DOHH2 (cell line): Measurements from ENCODE around the gene SNX20.

Experiments used
- H3F3A ChIP-seq: fragments of 200-600 bp; sonication (generic), shearing (Covaris generic); 2 replicates; pipeline ENCODE4 v1.6.0; 2016; ENCODE audit warnings: antibody characterized with exemption, mild to moderate bottlenecking; ENCODE audit not compliant: control insufficient read depth, insufficient read depth
- H3K27ac ChIP-seq: fragments of 200-600 bp; sonication (generic); 2 replicates; pipeline ENCODE4 v1.5.1; 2014; ENCODE audit warnings: low read depth, mild to moderate bottlenecking, low read length, moderate library complexity
- H3K27me3 ChIP-seq: fragments of 200-600 bp; sonication (generic); 2 replicates; pipeline ENCODE4 v1.6.1; 2014; ENCODE audit warnings: mild to moderate bottlenecking, low read length, mixed read lengths; ENCODE audit not compliant: control insufficient read depth
- H3K36me3 ChIP-seq: fragments of 200-600 bp; sonication (generic); 2 replicates; pipeline ENCODE4 v1.6.1; 2014; ENCODE audit warnings: mild to moderate bottlenecking, low read length, moderate library complexity, mixed read lengths; ENCODE audit not compliant: control insufficient read depth
- H3K4me1 ChIP-seq: fragments of 200-600 bp; sonication (generic); 2 replicates; pipeline ENCODE4 v1.6.1; 2014; ENCODE audit warnings: mild to moderate bottlenecking, low read length, mixed read lengths; ENCODE audit not compliant: control insufficient read depth
- H3K4me2 ChIP-seq: fragments of 200-600 bp; sonication (generic); 2 replicates; pipeline ENCODE4 v1.6.0; 2014; ENCODE audit warnings: mild to moderate bottlenecking, low read length, moderate library complexity
- H3K4me3 ChIP-seq: fragments of 200-600 bp; sonication (generic); 2 replicates; pipeline ENCODE4 v1.5.1; 2014; ENCODE audit warnings: mild to moderate bottlenecking, low read length, mixed read lengths
- H3K79me2 ChIP-seq: fragments of 200-600 bp; sonication (generic); 2 replicates; pipeline ENCODE4 v1.6.1; 2014; ENCODE audit warnings: mild to moderate bottlenecking, low read length, mixed read lengths; ENCODE audit not compliant: control insufficient read depth
- H3K9me2 ChIP-seq: fragments of 200-600 bp; sonication (generic); replicated peaks from 2 replicates; pipeline ENCODE4 v1.6.1; 2014; ENCODE audit warnings: mild to moderate bottlenecking, low read length, mixed read lengths; ENCODE audit not compliant: control insufficient read depth
- H3K9me3 ChIP-seq: fragments of 200-600 bp; sonication (generic); 2 replicates; pipeline ENCODE4 v1.6.1; 2014; ENCODE audit warnings: antibody characterized with exemption, low read length, mixed read lengths; ENCODE audit not compliant: control insufficient read depth, insufficient read depth
- H4K20me1 ChIP-seq: fragments of 200-600 bp; sonication (generic); 2 replicates; pipeline ENCODE4 v1.6.0; 2014; ENCODE audit warnings: low read depth, mild to moderate bottlenecking, antibody characterized with exemption, low read length, moderate library complexity; ENCODE audit not compliant: control insufficient read depth, insufficient read depth
- EZH2phosphoT487 ChIP-seq: fragments of 200-600 bp; sonication (generic); IDR thresholded peaks from 2 replicates; pipeline ENCODE4 v1.6.1; 2017; ENCODE audit warnings: borderline replicate concordance, mild to moderate bottlenecking, antibody characterized with exemption, low read length, moderate library complexity, mixed read lengths
- TF ChIP-seq, protein P1 (sequence below): fragments of 200-600 bp; sonication (generic); IDR thresholded peaks from one replicate; pipeline ENCODE4 v1.5.1; 2014; ENCODE audit warnings: antibody characterized with exemption, mild to moderate bottlenecking, low read depth, low read length; ENCODE audit not compliant: poor library complexity, severe bottlenecking

SNX20 gene

DNA sequence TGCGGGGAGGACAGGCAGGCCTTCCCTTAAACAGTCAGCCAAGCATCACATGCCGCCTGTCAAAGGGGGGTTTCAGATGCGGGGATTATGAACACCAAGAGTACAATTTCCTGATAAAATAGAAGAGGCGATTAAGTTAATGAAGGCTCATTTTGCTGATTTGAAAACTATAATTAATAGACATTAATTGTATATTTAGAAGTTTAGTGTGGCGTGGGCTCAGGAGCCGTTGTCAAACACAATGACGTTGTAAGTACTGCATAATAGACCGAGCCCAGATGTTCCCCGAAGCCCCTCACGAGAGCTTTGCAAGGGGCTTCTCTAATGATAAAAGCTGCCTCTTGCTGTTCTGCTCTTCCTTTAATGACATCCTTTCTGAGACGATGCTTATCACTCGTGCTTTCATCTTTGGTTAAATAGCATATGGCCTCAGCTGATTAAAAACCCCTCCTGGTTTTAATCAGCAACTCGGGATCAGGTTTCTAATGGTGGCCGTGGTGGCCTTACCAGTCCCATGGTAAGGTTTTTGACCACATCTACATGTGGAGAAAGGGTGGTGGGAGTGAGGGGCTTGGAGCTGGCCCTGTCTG, 28.2 kb downstream of the SNX20 start:
- H3K4me1 ChIP-seq: no peaks in the 10 kb centered on the region
- H3K27ac ChIP-seq: no peak overlapping the region
- no peaks in the 10 kb centered on the region for H3K9me2 ChIP-seq
- H3K9me3 ChIP-seq: peaks cover 5% of the 10 kb centered on the region; the same call in 1 of the 2 replicates
- no peaks in the 10 kb centered on the region for H3K27me3 ChIP-seq
- H4K20me1 ChIP-seq: no peaks in the 10 kb centered on the region
- TF ChIP-seq EZH2phosphoT487: no peak
- TF ChIP-seq, protein P1, sequence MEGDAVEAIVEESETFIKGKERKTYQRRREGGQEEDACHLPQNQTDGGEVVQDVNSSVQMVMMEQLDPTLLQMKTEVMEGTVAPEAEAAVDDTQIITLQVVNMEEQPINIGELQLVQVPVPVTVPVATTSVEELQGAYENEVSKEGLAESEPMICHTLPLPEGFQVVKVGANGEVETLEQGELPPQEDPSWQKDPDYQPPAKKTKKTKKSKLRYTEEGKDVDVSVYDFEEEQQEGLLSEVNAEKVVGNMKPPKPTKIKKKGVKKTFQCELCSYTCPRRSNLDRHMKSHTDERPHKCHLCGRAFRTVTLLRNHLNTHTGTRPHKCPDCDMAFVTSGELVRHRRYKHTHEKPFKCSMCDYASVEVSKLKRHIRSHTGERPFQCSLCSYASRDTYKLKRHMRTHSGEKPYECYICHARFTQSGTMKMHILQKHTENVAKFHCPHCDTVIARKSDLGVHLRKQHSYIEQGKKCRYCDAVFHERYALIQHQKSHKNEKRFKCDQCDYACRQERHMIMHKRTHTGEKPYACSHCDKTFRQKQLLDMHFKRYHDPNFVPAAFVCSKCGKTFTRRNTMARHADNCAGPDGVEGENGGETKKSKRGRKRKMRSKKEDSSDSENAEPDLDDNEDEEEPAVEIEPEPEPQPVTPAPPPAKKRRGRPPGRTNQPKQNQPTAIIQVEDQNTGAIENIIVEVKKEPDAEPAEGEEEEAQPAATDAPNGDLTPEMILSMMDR: no peak
- no peak overlapping the region for H3K4me3 ChIP-seq
- H3K79me2 ChIP-seq: no peaks in the 10 kb centered on the region
- H3F3A ChIP-seq: no peaks in the 10 kb centered on the region
- no peak overlapping the region for H3K4me2 ChIP-seq
- H3K36me3 ChIP-seq: no peaks in the 10 kb centered on the region

DNA sequence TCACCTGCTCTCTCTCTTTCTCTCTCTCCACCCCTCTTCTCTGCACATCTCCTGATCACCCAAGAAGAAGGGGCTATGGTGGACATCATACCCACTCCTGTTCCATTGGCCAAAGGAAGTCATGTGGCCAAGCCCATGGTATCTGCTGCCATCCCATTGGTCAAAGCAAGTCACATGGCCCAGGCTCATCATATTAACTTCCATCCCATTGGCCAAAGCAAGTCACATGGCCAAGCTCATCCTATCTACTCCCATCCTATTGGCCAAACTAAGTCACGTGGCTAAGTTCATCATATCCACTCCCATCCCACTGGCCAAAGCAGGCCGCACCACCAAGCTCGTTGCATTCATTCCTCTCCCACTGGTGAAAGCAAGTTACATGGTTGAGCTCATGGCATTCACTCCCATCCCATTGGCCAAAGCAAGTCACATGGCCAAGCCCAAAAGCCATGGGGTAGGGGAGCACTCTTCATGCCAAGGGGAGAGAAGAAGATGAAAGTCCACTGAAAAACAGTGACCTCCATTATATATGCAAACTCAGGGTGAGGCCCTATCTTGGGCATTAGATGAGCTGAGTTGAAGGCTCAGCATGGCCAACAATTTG, 29.2 kb downstream of the SNX20 start:
- peaks cover 2% of the 10 kb centered on the region; the same call in 1 of the 2 replicates for H3K27me3 ChIP-seq
- no peaks in the 10 kb centered on the region for H3K79me2 ChIP-seq
- H3K4me2 ChIP-seq: no peak overlapping the region
- H3K9me3 ChIP-seq: peaks cover 5% of the 10 kb centered on the region; the same call in 1 of the 2 replicates
- no peaks in the 10 kb centered on the region for H3K4me1 ChIP-seq
- H3K27ac ChIP-seq: no peak overlapping the region
- no peak overlapping the region for H3K4me3 ChIP-seq
- no peak for TF ChIP-seq EZH2phosphoT487
- TF ChIP-seq, protein P1: no peak
- no peaks in the 10 kb centered on the region for H3K9me2 ChIP-seq
- H3F3A ChIP-seq: no peaks in the 10 kb centered on the region
- no peaks in the 10 kb centered on the region for H3K36me3 ChIP-seq
- no peaks in the 10 kb centered on the region for H4K20me1 ChIP-seq

DNA sequence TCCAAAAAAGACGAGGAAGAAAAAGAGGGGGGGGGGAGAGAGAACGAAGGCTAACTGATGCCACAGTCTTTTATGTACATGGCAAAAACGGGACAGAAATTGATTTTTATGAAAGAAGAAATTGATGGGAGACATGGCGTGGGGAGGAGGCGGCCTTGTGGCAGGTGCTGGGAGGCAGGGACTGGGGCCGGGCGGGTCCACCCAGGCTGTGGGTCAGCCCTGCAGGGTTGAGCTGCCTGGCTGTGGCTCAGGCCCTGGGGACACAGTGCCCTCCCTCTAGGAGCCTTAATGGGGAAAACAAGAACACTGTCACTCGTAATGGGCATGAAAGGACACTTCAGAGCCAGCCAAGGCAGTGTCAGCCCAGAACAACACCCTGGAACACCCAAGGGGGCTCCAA, 34.8 kb downstream of the SNX20 start:
- Histone ChIP-seq H3K36me3 (no peaks in the 10 kb centered on the region), H3F3A (no peaks in the 10 kb centered on the region), H3K4me2 (no peak overlapping the region), H3K9me3 (no peaks in the 10 kb centered on the region), H3K27me3 (peaks cover 2% of the 10 kb centered on the region; the same call in 1 of the 2 replicates), H3K4me3 (no peak overlapping the region), H3K79me2 (no peaks in the 10 kb centered on the region), H3K9me2 (no peaks in the 10 kb centered on the region), H4K20me1 (no peaks in the 10 kb centered on the region), H3K4me1 (no peaks in the 10 kb centered on the region), H3K27ac (no peak overlapping the region)
- no peak for TF ChIP-seq EZH2phosphoT487
- TF ChIP-seq, protein P1: no peak
